ENCODE measurements around the gene DAPK1.

DAPK1 gene

GRCh38 chr9:87718852-87719612, 221.4 kb downstream of the DAPK1 start:
- peaks cover 4% of the 10 kb centered on the region for H3K27me3 Mint-ChIP-seq
- H3K36me3 Mint-ChIP-seq (ENCODE audit: low read depth): no peaks in the 10 kb centered on the region
- H3K4me3 Mint-ChIP-seq: no peak overlapping the region
- ATAC-seq (no peak), DNase-seq (no peak)
- no peaks in the 10 kb centered on the region for H3K9me3 Mint-ChIP-seq
- no peaks in the 10 kb centered on the region for H3K4me1 Mint-ChIP-seq
- H3K27ac Mint-ChIP-seq: no peak overlapping the region

- ATAC-seq (no peak), DNase-seq (no peak)
- H3K27me3 Mint-ChIP-seq: peaks cover 13% of the 10 kb centered on the region
- no peaks in the 10 kb centered on the region for H3K4me1 Mint-ChIP-seq
- no peak overlapping the region for H3K27ac Mint-ChIP-seq
- no peaks in the 10 kb centered on the region for H3K36me3 Mint-ChIP-seq (ENCODE audit: low read depth)
- H3K9me3 Mint-ChIP-seq: no peaks in the 10 kb centered on the region
- H3K4me3 Mint-ChIP-seq: no peak overlapping the region
These were observed 222.5 kb downstream of the DAPK1 start for GRCh38 chr9:87720173-87720572.

- Mint-ChIP-seq H3K27ac (no peak overlapping the region), H3K9me3 (no peaks in the 10 kb centered on the region), H3K4me1 (peaks cover 6% of the 10 kb centered on the region), H3K4me3 (no peak overlapping the region), H3K36me3 (ENCODE audit: low read depth) (no peaks in the 10 kb centered on the region), H3K27me3 (peaks cover 25% of the 10 kb centered on the region)
- no peak for ATAC-seq
- DNase-seq: no peak
These were observed 224.9 kb downstream of the DAPK1 start for GRCh38 chr9:87722393-87723088.

- H3K27ac Mint-ChIP-seq: no peak overlapping the region
- H3K4me3 Mint-ChIP-seq: peak overlapping the region; percentile 71
- peaks cover 6% of the 10 kb centered on the region for H3K4me1 Mint-ChIP-seq
- no peaks in the 10 kb centered on the region for H3K36me3 Mint-ChIP-seq (ENCODE audit: low read depth)
- ATAC-seq (no peak), DNase-seq (no peak)
- H3K27me3 Mint-ChIP-seq: peaks cover 31% of the 10 kb centered on the region
- H3K9me3 Mint-ChIP-seq: no peaks in the 10 kb centered on the region
These were observed 227.8 kb downstream of the DAPK1 start for GRCh38 chr9:87725356-87725899.

DNA sequence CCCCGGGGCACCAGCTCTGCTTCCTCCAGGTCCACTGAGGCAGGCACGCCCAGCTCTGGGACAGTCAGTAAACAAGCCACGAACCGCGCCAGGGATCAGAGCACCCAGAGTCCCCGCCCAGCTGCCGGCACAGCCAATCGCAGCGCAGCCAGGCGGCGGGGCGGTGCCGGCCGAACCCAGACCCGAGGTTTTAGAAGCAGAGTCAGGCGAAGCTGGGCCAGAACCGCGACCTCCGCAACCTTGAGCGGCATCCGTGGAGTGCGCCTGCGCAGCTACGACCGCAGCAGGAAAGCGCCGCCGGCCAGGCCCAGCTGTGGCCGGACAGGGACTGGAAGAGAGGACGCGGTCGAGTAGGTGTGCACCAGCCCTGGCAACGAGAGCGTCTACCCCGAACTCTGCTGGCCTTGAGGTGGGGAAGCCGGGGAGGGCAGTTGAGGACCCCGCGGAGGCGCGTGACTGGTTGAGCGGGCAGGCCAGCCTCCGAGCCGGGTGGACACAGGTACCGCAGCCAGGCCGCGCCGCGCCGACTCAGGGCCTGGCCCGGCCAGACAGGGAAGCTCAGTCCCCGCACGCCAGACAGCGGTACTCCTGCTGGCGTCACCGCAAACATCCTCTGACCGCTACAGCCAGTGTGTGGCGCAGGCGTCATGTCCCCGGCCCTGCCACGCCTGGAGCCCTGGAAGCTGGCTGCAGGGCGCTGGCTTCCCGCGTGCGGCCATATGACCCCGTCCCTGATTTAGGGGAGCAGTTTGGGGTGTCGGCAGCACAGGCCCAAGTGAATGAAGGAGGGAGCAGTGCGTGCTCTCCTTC, 228.4 kb downstream of the DAPK1 start, which contains the start of gene CTSL:
Gene CTSL, plus strand, starts transcription at position 220 of the 810 bp plus-strand sequence. CDS start 1,485 bp downstream, outside the sequence.
- Mint-ChIP-seq H3K36me3 (ENCODE audit: low read depth) (no peaks in the 10 kb centered on the region), H3K9me3 (no peaks in the 10 kb centered on the region), H3K4me3 (peak within 1 kb of the TSS; percentile 71), H3K27ac (peak within 1 kb of the TSS; percentile 52), H3K27me3 (peaks cover 32% of the 10 kb centered on the region), H3K4me1 (peaks cover 6% of the 10 kb centered on the region)
- ATAC-seq (peak; percentile 60), DNase-seq (peak; percentile 41)

DNA sequence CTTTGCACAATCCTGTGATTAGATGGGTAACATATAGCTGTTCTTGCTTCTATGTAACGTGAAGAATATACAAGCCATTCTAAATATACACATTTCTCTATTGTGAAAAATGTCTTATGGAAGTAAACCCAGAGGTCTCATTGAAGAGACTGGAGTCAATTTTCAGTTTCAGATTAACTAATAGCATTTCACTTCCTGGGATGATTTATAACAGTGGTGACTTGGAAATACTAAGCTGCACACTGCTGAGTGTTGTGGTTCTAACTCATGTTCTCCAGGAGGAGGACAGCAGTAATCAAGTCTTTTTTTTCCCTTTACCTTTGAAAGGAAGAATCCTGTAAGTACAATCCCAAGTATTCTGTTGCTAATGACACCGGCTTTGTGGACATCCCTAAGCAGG, 231.6 kb downstream of the DAPK1 start:
- Mint-ChIP-seq H3K9me3 (no peaks in the 10 kb centered on the region), H3K4me3 (no peak overlapping the region), H3K36me3 (ENCODE audit: low read depth) (no peaks in the 10 kb centered on the region), H3K4me1 (peaks cover 6% of the 10 kb centered on the region), H3K27me3 (peaks cover 38% of the 10 kb centered on the region), H3K27ac (no peak overlapping the region)
- DNase-seq: no peak
- ATAC-seq: no peak

DNA sequence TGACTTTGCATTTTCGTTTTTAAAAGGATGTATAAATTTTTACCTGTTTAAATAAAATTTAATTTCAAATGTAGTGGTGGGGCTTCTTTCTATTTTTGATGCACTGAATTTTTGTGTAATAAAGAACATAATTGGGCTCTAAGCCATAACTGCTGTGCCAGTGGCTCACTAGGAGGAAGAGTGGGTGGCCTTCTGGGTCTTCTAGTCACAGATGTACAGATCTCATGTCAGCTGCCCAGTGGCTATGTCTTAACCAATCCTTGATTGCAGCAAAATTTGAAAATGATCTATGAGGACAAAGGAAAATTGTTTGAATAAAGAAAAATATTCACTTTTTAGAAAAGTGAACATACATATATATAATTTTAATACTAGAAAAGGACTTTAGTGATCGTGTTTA, 233.7 kb downstream of the DAPK1 start:
- no peak for ATAC-seq
- H3K4me1 Mint-ChIP-seq: peaks cover 2% of the 10 kb centered on the region
- peaks cover 28% of the 10 kb centered on the region for H3K27me3 Mint-ChIP-seq
- peaks cover 4% of the 10 kb centered on the region for H3K9me3 Mint-ChIP-seq
- no peak overlapping the region for H3K27ac Mint-ChIP-seq
- no peaks in the 10 kb centered on the region for H3K36me3 Mint-ChIP-seq (ENCODE audit: low read depth)
- DNase-seq: no peak
- H3K4me3 Mint-ChIP-seq: no peak overlapping the region

DNA sequence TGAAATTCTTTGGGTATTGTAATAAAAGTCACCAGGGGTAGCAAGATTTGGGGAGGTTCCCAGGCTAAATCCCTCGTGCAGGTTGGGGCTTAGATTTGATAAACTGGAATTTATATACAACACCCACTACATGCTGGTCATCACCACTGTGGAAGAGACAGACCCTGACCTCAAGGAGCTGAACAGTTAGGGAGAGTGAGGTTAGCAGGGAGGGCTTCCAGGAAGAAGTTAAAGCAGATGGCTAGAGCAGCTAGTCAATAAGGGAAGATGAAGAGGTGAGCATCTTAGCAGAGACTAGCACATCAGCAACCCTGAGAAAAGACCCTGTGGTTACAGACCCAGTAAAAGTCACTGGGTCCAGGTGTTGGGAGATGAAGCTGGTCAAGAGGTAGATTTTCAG, 234.7 kb downstream of the DAPK1 start:
- DNase-seq (no peak), ATAC-seq (no peak)
- Mint-ChIP-seq H3K27me3 (peaks cover 27% of the 10 kb centered on the region), H3K4me3 (no peak overlapping the region), H3K9me3 (peaks cover 4% of the 10 kb centered on the region), H3K27ac (no peak overlapping the region), H3K4me1 (no peaks in the 10 kb centered on the region), H3K36me3 (ENCODE audit: low read depth) (no peaks in the 10 kb centered on the region)

DNA sequence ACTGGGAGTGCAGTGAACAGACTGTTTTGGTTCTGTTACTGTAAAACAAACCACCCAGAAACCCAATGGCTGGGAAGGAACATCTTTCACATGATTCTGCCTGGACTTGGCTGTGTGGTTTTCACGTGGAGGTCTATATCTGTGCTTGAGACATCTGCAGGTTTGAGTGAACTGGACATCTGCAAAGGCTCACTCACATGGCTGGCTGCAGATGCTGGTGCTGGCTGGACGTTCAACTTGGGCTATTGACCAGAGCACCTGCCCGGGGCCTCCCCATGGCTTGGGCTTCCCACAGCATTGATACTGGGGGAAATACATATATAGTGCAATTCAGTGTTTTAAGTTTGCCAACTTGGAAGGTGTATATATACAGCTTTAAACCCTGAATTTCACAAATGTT, 235.1 kb downstream of the DAPK1 start:
- peaks cover 26% of the 10 kb centered on the region for H3K27me3 Mint-ChIP-seq
- H3K9me3 Mint-ChIP-seq: peaks cover 4% of the 10 kb centered on the region
- H3K4me3 Mint-ChIP-seq: no peak overlapping the region
- no peak overlapping the region for H3K27ac Mint-ChIP-seq
- H3K36me3 Mint-ChIP-seq (ENCODE audit: low read depth): no peaks in the 10 kb centered on the region
- DNase-seq: no peak
- no peak for ATAC-seq
- H3K4me1 Mint-ChIP-seq: no peaks in the 10 kb centered on the region

GRCh38 chr9:87733273-87734052, 235.8 kb downstream of the DAPK1 start:
- H3K27ac Mint-ChIP-seq: no peak overlapping the region
- no peaks in the 10 kb centered on the region for H3K36me3 Mint-ChIP-seq (ENCODE audit: low read depth)
- peaks cover 20% of the 10 kb centered on the region for H3K27me3 Mint-ChIP-seq
- H3K4me1 Mint-ChIP-seq: no peaks in the 10 kb centered on the region
- no peak for DNase-seq
- no peak overlapping the region for H3K4me3 Mint-ChIP-seq
- no peak for ATAC-seq
- peaks cover 4% of the 10 kb centered on the region for H3K9me3 Mint-ChIP-seq

GRCh38 chr9:87734106-87734505, 236.4 kb downstream of the DAPK1 start:
- Mint-ChIP-seq H3K36me3 (ENCODE audit: low read depth) (no peaks in the 10 kb centered on the region), H3K4me3 (no peak overlapping the region), H3K27ac (no peak overlapping the region), H3K27me3 (peaks cover 20% of the 10 kb centered on the region), H3K9me3 (peaks cover 4% of the 10 kb centered on the region), H3K4me1 (no peaks in the 10 kb centered on the region)
- DNase-seq (no peak), ATAC-seq (no peak)

- Mint-ChIP-seq H3K27ac (no peak overlapping the region), H3K4me1 (no peaks in the 10 kb centered on the region), H3K4me3 (no peak overlapping the region), H3K27me3 (peaks cover 7% of the 10 kb centered on the region), H3K36me3 (ENCODE audit: low read depth) (peaks cover 3% of the 10 kb centered on the region), H3K9me3 (peaks cover 10% of the 10 kb centered on the region)
- no peak for ATAC-seq
- no peak for DNase-seq
These were observed 241.9 kb downstream of the DAPK1 start for GRCh38 chr9:87739546-87739945.

GRCh38 chr9:87740209-87740608, 242.5 kb downstream of the DAPK1 start:
- H3K27ac Mint-ChIP-seq: no peak overlapping the region
- H3K27me3 Mint-ChIP-seq: peaks cover 7% of the 10 kb centered on the region
- H3K36me3 Mint-ChIP-seq (ENCODE audit: low read depth): peaks cover 3% of the 10 kb centered on the region
- DNase-seq (no peak), ATAC-seq (no peak)
- H3K4me1 Mint-ChIP-seq: no peaks in the 10 kb centered on the region
- peaks cover 10% of the 10 kb centered on the region for H3K9me3 Mint-ChIP-seq
- no peak overlapping the region for H3K4me3 Mint-ChIP-seq

- no peak for DNase-seq
- Mint-ChIP-seq H3K4me1 (no peaks in the 10 kb centered on the region), H3K9me3 (peaks cover 6% of the 10 kb centered on the region), H3K4me3 (no peak overlapping the region), H3K27me3 (peaks cover 7% of the 10 kb centered on the region), H3K36me3 (ENCODE audit: low read depth) (peaks cover 3% of the 10 kb centered on the region), H3K27ac (no peak overlapping the region)
- ATAC-seq: no peak
These were observed 243.7 kb downstream of the DAPK1 start for GRCh38 chr9:87741326-87741725.

Measured in activated naive CD8-positive, alpha-beta T cell treated with anti-CD3 and anti-CD28 coated beads, Interleukin-2, amount 50 U/mL, for 24 hours (primary cell).